Measurements from ENCODE around the gene ZNF580.

- TF ChIP-seq EZH2 (IDR thresholded peaks at IDR 0.05; ENCODE audit: insufficient read depth, low read length) = no peak
- TF ChIP-seq, protein P1, sequence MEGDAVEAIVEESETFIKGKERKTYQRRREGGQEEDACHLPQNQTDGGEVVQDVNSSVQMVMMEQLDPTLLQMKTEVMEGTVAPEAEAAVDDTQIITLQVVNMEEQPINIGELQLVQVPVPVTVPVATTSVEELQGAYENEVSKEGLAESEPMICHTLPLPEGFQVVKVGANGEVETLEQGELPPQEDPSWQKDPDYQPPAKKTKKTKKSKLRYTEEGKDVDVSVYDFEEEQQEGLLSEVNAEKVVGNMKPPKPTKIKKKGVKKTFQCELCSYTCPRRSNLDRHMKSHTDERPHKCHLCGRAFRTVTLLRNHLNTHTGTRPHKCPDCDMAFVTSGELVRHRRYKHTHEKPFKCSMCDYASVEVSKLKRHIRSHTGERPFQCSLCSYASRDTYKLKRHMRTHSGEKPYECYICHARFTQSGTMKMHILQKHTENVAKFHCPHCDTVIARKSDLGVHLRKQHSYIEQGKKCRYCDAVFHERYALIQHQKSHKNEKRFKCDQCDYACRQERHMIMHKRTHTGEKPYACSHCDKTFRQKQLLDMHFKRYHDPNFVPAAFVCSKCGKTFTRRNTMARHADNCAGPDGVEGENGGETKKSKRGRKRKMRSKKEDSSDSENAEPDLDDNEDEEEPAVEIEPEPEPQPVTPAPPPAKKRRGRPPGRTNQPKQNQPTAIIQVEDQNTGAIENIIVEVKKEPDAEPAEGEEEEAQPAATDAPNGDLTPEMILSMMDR (IDR thresholded peaks at IDR 0.05; ENCODE audit: insufficient read depth, low read depth, low read length) = no peak
Measured at GRCh38 chr19:55660991-55661390, 20.2 kb downstream of the ZNF580 start.
